Stimulated activated CD4-positive, alpha-beta T cell treated with anti-CD3 and anti-CD28 coated beads, Interleukin-1b, Interleukin-23, amount 100 ng/mL, for 1 hour (primary cell): ENCODE measurements around the gene CD79B.

Experiments
- DNase-seq, 2 donors: peaks; one replicate each; pipeline ENCODE4 v3.0.0-alpha.2; 2020; ENCODE audit warnings: low read depth in 2 of 2

The CD79B gene

DNA sequence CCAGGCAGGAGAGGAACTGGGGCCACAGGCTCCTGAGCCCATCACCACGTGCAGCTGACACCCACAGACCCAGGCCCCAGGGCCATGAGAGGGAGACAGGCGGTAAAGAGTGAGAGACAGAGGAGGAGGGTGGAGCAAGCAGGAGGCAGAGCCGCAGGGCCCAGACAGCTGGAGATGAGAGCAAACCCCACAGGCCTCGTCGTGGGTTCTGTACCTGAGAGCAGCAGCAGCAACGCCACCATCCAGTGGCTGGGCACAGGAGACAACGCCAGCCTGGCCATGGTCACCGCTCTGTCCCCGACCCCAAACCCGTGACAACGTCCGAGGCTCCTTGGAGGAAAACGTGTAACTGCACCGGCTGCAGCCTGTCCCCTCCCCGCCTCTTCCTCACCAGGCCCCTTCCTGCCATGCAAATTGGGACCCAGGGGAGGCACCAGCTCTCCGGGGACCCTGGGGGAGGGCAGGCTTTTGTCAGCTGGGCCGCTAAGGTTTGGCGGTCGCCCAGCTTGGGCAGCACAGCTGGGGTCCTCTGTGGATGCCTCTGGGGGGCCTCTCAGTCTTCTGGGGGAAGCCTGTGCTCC is at the start of gene CD79B:
CD79B (minus strand) TSS at position 351 of the 581 bp plus-strand sequence; CDS start at position 281, 70 bp downstream.
- DNase-seq = no peak

DNA sequence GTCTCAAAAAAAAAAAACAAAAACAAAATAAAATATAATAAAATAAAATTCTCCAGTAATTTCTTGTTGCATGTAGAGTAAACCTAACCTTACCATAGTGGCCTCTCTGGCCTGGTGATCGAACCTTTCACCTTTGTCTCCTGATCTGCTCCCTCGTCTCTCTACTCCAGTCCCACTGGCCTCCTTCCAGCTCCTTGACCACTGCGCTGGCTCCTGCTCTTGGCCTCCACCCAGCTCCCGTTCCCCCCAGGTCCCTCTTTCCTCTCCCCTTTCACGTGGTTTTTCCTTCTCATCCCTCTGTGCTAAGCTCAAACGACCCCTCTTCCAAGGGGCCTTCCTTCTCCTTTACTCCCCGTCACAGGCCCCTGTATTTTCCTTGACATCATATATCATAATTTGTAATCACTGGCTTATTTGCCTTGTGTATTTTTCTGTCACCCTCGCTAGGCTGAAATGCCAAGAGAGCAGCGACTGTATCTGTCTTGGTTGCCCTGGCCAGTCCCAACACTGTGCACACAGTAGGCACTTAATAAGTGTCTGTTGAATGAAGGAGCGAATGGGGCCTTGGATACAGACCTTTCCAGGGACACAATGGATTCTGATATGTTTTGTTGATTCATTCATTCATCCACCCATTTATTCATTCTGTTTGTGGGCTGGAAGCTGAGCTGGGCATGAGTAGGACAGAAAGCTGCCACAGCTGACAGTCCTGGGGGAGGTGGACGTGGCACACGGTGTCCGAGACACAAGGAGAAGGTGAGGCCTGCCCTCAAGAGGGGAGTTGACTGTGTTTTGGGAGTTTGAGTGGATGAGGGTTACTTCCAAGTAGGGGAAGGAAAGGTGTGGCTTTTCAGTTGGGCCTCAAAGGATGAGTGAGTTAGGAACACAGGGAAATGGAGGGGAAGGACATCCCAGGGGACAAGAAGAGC is 46.4 kb upstream of the CD79B start:
- no peak for DNase-seq

DNA sequence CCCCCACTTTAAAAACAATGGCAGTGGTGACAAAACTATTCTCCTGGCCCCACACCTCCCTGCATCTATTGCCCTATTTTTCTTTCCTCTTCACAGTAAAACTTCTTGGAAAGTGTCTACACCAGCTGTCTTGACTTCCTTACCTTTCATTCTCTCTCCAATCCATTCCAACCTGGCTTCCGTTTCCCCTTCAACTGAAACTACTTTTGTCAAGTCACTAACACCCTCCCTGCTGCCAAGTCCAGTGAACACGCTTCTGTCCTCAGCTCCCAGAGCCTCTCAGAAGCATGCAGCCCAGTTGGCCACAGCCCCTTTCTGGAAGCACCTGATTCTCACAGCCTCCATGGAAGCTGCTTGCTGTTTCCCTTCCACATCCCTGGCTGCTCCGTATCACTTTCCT is 44.6 kb upstream of the CD79B start:
- DNase-seq = no peak

DNA sequence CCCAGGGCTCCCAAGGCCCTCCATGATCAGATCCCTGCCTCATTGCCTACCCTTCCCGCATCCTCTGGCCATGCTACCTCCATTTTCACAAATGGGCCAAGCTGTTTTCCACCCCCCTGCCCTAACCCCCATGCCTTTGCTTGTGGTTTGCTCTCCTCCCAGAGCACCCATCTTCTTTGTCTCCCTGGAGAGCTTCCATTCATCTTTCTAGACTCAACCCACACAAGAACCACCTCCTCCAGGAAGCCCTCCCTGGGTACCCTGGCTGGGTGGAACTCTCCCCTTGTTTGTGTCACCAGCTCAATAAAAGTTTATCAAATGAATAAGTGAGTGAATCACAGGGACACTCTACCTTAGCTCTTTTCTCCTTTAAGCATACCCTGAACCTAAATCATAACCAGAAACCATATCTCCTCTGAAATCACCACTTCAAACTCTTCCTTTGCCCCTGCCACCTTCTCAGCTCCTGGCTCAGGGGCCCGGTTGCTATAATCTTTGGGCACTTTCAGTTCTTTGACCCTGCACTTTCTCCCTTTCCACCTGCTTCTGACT is 43.5 kb upstream of the CD79B start:
- DNase-seq = no peak

DNA sequence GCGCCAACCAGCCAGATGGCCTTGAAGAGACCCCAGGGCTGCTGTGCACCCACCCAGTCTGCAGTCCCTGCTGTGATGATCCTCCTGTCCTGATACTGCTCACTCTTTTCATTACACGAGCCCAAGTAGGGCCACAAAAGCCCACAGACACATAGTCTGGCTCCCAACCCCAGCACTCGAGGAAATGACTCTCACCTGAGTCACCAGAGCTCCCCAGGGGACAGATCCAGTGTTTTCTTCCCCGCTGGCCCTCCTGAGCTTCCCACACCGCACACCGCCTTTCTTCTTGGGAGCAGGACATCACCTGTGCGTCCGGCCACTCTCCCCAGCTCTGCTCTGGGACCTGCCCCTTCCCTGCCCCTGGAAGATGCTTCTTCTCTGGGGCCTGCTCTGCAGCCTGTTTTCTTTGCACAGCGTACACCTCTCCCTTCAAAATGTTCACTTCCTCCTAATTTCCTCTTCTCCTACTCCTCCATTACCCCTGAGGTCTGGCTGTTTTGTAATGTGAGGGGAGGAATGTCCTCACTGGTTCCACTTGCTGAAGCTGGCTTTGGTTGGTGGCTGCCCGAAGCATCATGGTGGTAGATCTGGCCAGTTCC is 42.6 kb upstream of the CD79B start:
- no peak for DNase-seq

DNA sequence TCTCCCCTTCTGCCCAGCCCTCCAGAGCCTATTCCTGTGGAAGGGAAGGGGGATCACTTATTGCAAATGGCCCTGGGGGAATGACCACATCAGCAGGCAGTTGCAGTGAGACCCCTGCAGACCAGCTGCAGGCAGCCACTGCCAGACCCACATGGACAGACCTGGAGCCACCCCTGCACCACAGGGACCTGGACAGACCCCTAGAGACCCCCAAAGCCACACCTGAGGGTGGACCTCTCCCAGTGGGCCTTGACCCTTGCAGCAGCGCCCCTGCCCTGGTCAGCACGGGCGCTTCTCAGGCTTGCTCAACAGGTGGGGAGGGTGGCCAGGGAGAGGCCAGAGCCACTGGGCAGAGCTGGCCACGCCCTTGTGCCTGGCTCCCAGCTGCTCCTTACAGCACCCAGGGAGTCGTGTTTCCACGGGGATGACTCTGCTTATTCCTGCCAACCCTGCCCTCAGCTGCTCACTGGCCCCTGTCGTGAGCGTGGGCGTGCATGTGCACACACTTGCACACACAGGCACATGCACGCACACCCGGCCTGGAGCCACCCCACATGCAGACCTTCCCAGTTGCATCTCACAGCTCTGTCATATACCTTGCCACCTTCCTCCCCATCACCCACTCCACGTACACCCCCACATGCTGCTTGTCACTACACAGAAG is 41.9 kb upstream of the CD79B start:
- no peak for DNase-seq

DNA sequence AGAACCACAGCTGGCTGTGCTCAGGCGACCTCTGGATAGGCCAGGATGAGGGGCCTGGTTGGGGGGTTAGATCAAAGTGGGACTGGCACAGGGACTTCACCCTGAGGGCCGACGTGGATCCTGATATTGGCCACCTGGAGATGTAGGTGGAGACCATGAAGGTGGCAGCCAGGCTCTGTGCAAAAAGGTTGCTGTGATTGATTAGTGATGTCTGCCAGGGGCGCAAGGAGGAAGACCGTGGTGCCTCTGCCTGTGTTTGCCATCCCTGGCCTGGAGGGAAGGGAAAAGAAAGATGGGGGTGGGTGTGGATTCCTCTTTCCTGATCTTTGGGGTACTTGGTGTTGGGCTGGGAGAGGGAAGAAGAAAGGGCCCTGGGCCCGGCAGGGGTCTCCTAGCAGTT is 41.1 kb upstream of the CD79B start:
- no peak for DNase-seq

DNA sequence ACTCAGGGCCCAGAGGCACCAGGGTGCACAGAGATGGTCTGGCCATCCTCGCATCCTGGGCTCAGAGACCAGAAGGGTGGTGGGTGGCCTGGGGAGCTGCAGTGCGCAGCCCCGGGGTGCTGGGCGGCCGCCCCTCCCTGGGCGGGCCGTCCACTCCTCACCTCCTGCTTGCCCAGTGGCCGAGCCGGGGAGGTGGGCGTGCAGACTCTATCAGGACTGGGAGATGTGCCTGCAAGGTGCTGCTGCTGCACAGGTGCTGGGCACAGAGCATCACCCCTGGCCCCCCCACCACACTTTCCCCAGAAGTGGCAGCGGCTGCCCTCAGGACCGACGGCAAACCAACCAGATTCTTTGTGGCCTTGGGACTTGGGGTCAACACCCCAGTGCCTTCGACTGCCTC is 40.7 kb upstream of the CD79B start, which contains the start of gene SCN4A:
SCN4A (minus strand) TSS at position 123 of the 400 bp plus-strand sequence; CDS start at position 46, 77 bp downstream.
- DNase-seq = no peak

DNA sequence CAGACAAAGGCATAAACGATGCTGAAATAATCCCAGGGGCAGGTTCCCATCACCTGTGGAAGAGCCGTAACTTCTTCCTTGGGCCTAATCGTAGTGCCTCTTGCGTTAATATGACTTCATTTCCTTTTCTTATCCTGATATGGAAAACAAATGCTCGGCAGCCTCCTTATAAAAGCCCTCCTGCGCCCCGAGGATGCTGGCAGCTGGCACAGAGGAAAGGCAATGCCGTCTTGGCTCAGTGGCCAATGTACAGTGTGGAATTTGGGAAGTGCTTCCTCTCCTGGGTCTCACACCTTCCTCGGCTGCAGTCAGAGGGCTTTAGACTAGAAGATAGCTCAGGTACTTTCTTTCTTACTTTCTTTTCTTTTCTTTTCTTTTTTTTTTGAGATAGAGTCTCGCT is 37.1 kb upstream of the CD79B start:
- DNase-seq = no peak

DNA sequence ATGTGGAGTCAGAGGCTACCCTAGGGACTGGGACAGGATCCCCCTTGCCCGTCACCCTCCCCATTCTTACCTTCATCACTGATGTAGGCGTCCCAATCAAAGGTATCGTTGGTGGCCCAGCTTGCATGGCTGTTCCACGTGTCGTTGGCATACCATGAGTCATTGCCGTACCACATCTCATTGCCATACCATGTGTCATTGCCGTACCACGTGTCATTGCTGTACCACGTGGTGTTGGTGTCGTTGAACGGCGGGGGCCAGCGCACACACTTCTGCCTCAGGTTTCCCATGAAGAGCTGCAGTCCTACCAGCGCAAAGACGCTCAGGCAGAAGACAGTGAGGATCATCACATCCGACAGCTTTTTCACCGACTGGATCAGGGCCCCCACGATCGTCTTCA is 35.8 kb upstream of the CD79B start:
- DNase-seq = no peak

DNA sequence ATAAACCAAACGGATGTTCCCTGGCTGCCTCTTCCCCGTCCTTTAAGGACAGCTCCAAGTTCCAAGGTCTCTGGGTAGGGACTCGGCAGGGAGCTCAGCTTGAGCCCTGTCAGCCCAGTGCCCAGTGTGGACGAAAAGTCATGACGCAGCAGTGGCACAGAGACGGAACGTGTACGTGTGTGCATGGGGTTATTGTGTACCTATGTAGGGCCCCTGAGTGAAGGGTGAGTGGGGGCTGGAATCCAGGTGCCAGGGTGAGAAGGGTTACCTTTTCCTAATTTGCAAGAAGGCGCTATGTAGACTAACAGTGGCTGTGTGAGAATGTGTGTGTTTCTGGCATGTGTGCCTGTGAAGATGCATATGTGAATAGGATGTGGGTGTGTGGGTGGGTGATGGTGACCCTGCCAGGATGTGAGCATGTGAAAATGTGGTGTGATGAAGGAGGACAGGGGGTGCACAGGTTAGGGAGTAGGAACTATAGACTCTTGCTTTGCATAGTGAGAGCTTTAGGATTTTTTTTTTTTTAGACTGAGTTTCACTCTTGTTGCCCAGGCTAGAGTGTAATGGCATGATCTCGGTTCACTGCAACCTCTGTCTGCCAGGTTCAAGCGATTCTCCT is 34.6 kb upstream of the CD79B start:
- no peak for DNase-seq

DNA sequence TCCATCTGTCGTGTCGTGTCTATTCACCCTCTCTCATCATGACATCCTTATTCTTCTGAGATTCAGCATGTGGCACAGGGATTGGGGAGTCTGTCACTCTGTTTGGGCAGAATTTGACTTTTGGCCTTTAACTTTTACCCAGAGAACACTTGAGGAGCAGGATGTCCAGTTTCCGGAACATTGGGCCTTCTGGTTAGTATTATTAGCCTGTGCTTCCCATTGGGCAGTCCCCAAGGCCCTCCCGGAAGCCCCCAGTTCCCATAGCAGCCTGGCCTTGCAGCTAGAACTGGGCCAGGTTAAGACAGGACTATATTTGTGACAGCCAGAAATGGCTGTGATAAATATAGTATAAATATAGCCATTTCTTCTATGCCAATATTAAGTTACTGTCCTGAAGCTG is 31.0 kb upstream of the CD79B start:
- no peak for DNase-seq

DNA sequence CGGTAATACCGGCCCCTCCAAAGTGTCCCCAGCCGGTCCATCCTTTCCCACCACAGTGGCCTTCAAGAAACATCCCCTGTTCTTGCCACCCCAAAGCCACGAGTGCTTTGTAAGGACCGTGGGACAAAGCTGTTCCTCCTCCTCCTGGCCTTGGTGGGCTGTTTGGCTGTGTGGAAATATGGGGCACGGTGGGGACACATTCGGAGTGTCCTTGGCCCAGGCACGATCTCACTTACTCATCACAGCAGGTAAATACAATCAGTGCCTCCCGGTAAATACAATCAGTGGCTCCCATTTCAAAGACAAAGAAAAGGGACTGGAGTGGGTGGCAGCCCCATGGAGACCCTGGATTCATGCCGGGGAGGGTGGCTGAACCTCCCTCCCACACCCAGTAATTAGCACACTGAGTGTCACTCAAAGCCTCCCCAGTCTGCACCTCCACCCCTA is 30.2 kb upstream of the CD79B start:
- DNase-seq = no peak

DNA sequence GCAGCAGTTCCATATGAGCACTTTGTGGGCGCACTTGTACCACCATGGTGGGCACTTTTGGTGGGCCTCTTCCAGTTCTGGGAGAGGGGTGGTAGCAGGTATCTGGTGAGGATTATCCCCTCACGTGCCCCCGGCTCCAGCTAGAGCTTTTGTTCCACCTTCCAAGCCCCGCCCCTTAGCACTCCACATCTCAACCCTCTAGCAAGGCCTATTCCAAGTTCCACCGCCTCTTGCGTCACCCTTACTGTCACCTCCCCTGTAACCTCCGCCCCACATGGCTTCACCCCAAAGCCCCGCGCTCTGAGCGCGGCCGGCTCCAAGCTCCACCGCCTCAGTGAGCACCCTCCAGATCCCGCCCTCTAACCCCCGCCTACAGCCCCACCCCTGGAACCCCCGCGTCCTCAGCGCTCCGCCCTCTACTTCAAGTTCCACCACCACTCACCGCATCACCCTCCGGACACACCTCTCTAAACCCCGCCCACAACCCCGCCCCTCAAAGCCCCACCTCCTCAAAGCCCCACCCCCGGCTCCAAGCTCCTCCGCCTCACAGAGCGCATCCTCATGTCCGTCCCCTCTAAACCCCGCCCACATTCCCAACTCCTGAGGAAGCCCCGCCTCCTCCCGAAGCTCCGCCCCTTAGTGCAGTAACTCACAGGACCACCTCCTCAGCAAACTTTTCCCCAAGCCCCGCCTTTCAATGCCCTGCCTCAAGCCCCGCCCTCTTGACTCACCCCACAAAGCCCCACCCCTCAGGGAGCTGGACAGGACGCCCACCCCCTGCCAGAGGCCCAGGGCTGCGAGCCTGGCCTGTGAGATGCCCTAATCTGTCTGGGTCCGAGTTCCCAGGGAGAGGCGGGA is 29.5 kb upstream of the CD79B start:
- DNase-seq = no peak

DNA sequence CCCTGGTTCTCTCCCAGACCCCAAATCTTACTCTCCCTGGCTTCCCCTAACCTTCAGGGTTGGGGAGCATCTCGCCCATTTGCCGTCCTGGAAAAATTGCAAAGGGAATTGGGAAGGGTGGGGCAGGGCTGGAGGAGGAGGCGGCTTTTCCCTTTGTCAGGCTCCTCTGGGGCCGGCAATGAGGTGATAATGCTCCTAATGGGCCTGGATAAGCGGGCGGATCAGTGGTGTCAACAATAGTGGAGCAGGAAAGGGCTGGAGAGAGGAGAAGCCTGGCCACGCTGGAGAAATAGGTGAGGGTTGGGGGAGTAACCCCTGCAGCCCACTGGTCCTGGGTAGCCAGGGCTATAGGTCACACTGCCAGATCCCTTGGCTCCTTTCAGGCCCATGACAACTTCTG is 28.3 kb upstream of the CD79B start:
- no peak for DNase-seq

DNA sequence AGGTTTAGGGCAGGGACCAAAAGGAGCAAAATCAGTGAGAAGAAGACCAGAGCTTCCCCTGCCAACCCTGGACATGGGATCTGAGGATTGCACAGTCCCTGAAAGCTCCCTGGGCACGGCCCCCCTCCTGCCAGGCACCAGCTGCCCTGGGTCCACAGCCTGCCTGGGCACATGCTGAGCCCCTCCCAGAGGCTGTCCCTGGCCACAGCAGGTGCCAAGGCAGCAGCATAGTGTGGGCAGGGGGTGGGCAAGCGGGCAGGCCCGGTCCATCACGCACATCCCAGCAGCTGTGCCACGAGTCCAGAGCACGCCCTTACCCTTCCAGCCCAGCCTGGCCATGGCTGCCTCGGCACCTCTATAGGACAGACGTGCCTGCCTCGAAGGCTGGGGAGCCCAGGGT is 27.9 kb upstream of the CD79B start:
- no peak for DNase-seq

DNA sequence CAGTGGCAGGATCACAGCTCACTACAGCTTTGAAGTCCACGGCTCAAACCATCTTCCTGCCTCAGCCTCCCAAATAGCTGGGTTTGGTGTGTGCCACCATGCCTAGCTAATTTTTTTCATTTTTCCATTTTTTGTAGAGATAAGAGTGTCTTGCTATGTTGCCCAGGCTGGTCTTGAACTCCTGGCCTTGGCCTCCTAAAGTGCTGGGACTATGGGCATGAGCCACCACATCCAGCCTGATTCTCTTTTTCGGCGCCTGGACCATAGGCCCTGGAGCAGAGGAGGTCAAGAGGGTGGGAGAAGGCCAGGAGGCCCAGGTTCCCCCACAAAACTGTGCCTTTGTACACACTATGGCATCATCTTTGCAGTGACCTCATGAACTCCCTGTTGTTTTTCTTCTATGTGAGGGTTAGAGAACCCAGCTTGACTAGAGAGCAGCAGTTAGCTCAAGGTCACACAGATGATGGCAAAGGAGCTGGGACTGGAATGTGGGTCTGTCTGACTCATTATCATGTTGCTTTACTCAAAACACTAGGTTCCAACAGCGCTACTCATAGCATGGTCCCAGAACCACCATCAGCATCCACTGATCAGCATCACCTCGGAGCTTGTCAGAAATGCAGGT is 24.3 kb upstream of the CD79B start:
- no peak for DNase-seq

DNA sequence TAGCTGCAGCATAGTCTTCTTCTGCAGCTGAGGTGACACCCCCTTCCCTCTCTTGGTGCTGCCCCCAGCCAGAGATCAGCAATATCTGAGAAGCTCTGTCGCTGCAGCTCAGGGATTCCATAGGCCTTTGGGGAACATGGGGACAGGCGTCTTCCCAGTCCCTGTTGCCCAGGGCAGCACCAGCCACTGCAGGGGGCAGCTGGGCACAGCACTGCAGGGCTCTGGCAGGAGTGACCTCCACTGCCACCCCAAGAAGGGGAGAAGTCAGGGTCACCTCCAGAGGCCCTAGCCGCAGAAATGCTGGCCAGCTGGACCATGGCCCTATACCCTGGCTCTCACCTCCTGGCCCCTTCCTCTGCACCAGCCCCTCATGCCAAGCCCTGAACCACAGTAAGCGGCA is 23.7 kb upstream of the CD79B start:
- DNase-seq = no peak

DNA sequence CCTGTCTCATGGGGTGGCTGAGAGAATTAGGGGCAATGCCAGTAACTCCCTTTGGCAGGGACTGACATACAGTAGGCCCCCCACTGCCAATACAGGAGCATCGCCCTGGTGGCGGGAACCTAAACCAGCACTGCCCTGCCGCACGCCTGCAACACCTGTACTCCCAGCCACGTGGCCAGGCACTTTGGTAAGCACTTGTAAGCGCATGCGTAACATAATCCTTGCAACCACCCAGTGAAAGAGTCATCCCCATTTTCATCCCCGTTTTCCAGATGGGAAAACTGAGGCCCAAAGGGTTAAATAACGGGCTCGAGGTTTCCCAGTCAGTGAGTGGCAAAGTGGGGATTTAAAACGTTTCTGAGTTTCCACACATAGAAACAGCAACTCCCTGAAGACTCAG is 23.1 kb upstream of the CD79B start:
- no peak for DNase-seq
